ENCODE results near the gene FAN1. TPM values are rescaled to one million over a fixed set of nuclear protein-coding genes. Genes with fewer than 3 reads are reported as not detected.

Gene FAN1
- total RNA-seq, 6 experiments from 2014 or later: 7.6 to 16.3 (median 13.3) TPM

GRCh38 chr15:30923429-30923828 is 19.7 kb downstream of the FAN1 start:
- no peaks in the 10 kb centered on the region for H3K27me3 ChIP-seq
- H3K36me3 ChIP-seq: peaks cover 0 to 83% (median 35%) of the 10 kb centered on the region in 4 donors
- ATAC-seq: no peak
- peaks cover 0 to 8% (median 3%) of the 10 kb centered on the region in 4 donors for H3K4me1 ChIP-seq
- no peak overlapping the region for H3K27ac ChIP-seq
- H3K4me3 ChIP-seq: no peak overlapping the region
- WGBS (ENCODE audit: insufficient coverage, low coverage, low lambda C conversion rate, missing lambda C conversion rate): 86% methylated on average over 6 of the region's 7 CpGs
- intact Hi-C loops (cut with DNase I): no loop called here
- H3K9me3 ChIP-seq: no peaks in the 10 kb centered on the region
- TF ChIP-seq CTCF (IDR thresholded peaks at IDR 0.05) (no peak), POLR2A (IDR thresholded peaks at IDR 0.05) (no peak)
- no peak for DNase-seq

- H3K27ac ChIP-seq: no peak overlapping the region
- intact Hi-C loops (cut with DNase I): no loop called here
- H3K4me1 ChIP-seq: peaks cover 0 to 8% (median 3%) of the 10 kb centered on the region in 4 donors
- DNase-seq (no peak), ATAC-seq (no peak)
- H3K4me3 ChIP-seq: no peak overlapping the region
- TF ChIP-seq CTCF (IDR thresholded peaks at IDR 0.05) (no peak), POLR2A (IDR thresholded peaks at IDR 0.05) (no peak)
- H3K36me3 ChIP-seq: peaks cover 0 to 83% (median 30%) of the 10 kb centered on the region in 4 donors
- H3K27me3 ChIP-seq: no peaks in the 10 kb centered on the region
- 89% methylated on average over 4 of the region's 5 CpGs for WGBS (ENCODE audit: insufficient coverage, low coverage, low lambda C conversion rate, missing lambda C conversion rate)
- no peaks in the 10 kb centered on the region for H3K9me3 ChIP-seq
Measured at GRCh38 chr15:30924353-30924752, 20.6 kb downstream of the FAN1 start.

GRCh38 chr15:30925686-30926085 is 22.0 kb downstream of the FAN1 start:
- H3K27me3 ChIP-seq: no peaks in the 10 kb centered on the region
- intact Hi-C loops (cut with DNase I): no loop called here
- 100% methylated on average over 1 of the region's 9 CpGs for WGBS (ENCODE audit: insufficient coverage, low coverage, low lambda C conversion rate, missing lambda C conversion rate)
- DNase-seq (no peak), ATAC-seq (no peak)
- peaks cover 0 to 81% (median 32%) of the 10 kb centered on the region in 4 donors for H3K36me3 ChIP-seq
- no peaks in the 10 kb centered on the region for H3K9me3 ChIP-seq
- no peak overlapping the region for H3K4me3 ChIP-seq
- H3K27ac ChIP-seq: no peak overlapping the region
- TF ChIP-seq CTCF (IDR thresholded peaks at IDR 0.05): no peak
- TF ChIP-seq POLR2A (IDR thresholded peaks at IDR 0.05): no peak
- peaks cover 0 to 8% (median 3%) of the 10 kb centered on the region in 4 donors for H3K4me1 ChIP-seq

GRCh38 chr15:30926161-30926560 is 22.4 kb downstream of the FAN1 start:
- Histone ChIP-seq H3K36me3 (peaks cover 0 to 82% (median 31%) of the 10 kb centered on the region in 4 donors), H3K27me3 (no peaks in the 10 kb centered on the region), H3K9me3 (no peaks in the 10 kb centered on the region), H3K4me1 (peaks cover 0 to 7% (median 3%) of the 10 kb centered on the region in 4 donors), H3K4me3 (no peak overlapping the region), H3K27ac (no peak overlapping the region)
- TF ChIP-seq CTCF (IDR thresholded peaks at IDR 0.05) (no peak), POLR2A (IDR thresholded peaks at IDR 0.05) (no peak)
- intact Hi-C loops (cut with DNase I): no loop called here
- DNase-seq (no peak), ATAC-seq (no peak)
- WGBS (ENCODE audit: insufficient coverage, low coverage, low lambda C conversion rate, missing lambda C conversion rate): 89% methylated on average over 3 of the region's 8 CpGs

Measured in right lobe of liver (tissue), 6 donors.